NCI-H1436 (cell line): ENCODE results near the gene CAMK2B.

Experiments used
- DNase-seq: peaks from one replicate; lab custom pipeline; 2025; lab: John Stamatoyannopoulos, UW

Gene CAMK2B

GRCh38 chr7:44325201-44325671, at the start of gene CAMK2B:
CAMK2B (minus strand) TSS chr7:44325594; CDS start chr7:44325421, 173 bp downstream.
- no peak for DNase-seq

DNA sequence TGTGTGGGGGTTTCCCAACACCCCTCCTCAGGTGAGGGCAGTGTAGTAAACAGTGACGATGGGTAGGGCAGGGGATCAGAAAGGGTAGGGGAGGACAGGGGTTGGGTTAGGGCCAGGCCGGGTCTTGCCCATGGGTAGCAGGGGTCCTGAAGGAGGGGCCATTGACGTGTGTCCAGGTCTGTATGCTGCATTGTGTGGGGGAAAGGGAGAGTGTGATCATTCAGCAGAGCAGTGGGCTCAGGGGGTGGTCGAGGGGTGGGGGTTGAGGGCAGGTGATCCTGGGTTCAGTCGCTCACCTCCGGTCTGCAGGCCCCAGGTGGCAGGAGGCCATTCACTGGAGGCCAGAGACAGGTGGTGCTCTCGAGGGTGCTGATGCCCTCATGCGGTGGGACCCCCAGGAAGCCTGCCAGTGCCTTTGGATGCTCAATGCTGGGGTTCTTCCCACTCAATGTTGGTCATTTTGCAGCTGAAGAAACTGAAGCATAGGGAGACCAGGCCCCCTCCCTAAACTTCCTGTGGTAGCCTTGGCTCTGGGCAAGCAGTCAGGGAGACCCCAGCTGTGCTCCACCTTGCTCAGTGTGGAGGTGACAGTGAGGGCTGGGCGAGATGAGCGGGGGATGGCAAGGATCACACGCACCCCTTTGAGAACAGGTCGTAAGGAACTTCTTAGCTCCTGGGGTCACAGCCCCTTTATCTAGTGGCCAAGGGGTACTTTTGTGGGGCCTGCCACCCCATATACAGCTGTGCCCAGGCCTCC, 48.8 kb upstream of the CAMK2B start:
- DNase-seq: no peak

DNA sequence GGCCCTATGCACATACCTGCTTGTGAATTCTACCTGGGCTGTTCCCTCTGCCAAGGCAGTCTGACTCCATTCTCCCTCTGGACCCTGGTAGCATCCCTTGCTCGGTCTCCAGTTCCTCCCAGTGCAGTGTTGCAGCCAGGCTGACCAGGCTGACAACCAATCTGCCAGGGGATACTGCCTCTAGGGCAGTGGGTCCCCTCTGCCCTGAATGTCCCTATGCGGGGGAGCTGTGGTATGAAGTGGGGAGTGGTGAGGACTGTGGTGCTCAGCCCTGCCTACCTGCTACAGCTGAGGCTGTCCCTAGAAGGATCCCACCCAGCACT, 48.0 kb upstream of the CAMK2B start:
- no peak for DNase-seq

GRCh38 chr7:44372560-44373417, 47.4 kb upstream of the CAMK2B start:
- DNase-seq: no peak

DNA sequence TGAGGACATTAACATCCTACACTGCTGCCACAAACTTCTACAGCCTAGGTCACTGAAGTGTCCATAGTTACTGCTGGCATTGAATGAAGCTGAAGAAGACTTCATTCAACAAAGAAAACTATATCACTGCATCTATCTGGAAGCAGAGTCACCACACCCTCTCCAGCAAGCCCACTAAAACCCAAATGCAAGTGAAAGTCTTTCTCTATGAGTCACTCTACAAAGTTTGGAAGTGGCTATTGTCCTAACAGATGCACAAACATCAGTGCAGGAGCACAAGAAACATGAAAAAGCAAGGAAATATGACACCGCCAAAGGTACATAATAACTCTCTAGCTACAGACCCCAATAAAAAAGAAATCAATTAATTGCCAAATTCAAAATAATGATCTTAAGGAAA, 43.5 kb upstream of the CAMK2B start:
- no peak for DNase-seq

DNA sequence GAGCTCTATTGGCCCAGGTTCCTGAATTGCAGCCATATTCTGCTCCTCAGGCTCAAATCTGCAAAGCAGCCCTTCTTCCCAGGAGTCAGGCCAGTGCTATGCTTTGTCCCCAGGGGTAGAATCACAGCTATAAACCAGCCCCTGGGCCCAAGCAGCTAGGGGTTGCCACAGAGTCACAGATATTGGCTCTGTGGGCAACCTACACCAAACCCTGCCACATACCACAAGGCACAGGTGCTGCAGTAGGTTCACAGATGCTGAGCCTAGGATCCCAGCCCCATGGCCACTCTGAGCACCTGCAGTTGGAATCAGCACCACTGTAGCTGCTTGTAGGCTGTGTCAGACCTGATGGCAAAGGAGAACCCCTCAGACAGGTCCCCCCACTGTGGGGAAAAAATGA, 43.1 kb upstream of the CAMK2B start:
- no peak for DNase-seq

DNA sequence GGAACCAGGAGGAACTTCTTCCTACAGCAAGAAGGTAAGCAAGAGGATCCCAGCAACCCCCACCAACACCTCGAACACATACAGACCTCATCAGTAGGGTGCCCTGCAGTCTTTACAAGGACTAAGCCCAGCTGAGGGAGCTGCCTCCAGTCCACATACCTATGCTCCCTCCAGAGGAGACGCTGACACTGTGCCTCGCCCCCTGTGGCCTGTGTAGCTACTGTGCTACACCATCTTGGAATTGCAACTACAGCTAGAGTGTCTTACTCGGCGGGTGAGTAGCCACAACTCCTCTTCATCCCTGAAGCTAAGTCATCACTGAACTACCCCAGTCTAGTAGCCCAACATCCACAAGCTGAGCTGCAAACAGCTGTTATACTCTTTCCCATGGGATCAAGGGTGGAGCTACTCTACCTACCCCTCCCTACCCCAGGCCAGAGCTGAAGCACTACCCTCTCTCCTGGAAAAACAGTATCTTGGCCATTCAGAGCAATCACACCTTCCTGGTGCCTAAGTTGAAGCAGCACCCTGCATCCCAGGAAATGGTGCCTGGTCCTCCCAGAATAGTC, 42.2 kb upstream of the CAMK2B start:
- no peak for DNase-seq

DNA sequence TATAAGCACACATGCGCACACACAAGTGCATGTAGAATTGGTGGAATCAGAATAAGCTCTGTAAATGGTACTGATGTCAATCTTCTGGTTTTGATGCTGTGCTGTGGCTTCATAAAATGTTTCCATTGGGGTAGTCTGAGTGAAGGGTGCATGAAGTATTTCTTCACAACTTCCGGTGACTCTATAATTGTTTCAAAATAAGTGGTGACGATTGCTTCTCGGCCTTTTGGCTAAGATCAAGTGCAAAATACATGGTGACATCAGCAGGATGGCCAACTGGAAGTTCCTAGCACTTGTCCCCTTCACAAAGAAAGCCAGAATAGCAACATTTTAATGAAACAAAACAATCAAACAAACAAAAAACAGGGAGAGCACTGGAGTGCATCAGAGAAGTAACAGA, 41.6 kb upstream of the CAMK2B start:
- no peak for DNase-seq

DNA sequence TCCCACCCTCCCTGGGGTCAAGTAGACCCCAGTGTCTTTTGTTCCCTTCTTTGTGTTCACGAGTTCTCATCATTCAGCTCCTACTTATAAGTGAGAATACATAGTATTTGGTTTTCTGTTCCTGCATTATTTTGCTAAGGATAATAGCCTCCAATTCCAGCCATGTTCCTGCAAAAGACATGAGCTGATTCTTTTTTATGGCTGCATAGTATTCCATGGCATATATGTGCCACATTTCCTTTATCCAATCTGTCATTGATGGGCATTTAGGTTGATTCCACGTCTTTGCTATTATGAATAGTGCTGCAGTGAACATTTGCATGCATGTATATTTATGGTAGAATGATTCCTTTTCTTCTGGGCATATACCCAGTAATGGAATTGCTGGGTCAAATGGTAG, 28.3 kb upstream of the CAMK2B start:
- no peak for DNase-seq

GRCh38 chr7:44348851-44349781, 23.7 kb upstream of the CAMK2B start:
- DNase-seq: no peak

DNA sequence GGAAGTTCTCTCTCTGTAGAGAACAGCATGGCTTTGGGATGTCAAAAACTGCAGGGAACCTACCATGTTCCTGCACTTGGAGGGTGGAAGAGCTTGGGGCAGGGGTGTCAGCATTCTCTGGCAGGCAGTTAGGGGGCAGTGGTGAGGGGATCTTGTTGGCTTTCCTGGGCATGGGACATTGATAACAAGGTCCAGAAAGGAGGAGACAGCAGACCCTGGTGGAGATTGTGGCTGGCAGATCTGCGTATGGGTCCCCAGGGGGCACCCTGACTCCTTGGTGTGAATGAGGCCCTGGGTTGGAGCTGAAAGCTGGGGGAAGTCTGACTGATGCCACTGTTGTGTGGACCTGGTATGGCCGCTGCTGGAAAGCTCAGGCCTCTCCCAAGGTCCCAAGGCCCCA, 22.9 kb upstream of the CAMK2B start:
- DNase-seq: no peak

DNA sequence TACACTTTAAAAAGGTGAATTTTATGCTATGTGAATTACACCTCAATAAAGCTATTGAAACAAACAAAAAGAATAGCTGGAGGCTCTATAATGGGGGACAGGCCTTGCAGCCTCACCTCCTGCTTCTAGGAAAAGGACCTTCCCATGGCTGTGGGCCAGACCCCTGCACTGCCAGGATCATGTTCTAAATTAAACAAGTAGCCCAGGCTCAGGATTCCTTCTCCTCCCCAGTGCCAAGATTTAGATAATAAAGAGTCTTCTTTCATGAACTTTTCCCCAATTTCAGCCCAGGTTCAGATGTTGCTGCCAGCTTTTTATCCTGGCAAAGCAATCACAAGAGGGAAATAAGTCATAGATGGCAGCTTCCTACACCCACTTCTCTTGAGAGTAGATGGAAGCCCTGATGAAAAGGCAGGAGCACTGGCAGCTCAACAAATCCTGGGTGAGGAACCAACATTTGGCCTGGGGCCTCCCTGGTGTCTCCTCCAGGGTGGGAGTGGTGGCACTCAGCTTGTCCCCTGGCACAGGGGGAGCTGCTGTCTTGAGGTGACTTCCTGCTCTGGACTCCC, 22.2 kb upstream of the CAMK2B start:
- DNase-seq: no peak

DNA sequence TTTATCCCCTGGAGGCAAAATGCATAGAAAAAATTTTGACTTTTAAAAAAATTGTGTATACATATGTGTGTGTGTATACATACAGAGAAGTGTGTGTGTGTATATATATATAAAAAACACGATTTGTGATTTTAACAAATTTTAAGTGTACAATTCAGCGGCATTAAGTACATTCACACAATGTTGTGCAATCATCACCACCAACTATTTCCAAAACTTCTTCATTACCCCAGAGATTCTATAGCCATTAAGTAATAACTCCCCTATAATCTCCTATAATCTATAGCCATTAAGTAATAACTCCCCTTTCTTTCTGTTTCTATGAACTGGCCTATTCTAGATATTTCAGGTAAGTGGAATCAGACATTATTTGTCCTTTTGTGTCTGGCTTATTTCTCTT, 20.7 kb upstream of the CAMK2B start:
- no peak for DNase-seq

- no peak for DNase-seq
Measured at GRCh38 chr7:44341401-44341800, 16.0 kb upstream of the CAMK2B start.

DNA sequence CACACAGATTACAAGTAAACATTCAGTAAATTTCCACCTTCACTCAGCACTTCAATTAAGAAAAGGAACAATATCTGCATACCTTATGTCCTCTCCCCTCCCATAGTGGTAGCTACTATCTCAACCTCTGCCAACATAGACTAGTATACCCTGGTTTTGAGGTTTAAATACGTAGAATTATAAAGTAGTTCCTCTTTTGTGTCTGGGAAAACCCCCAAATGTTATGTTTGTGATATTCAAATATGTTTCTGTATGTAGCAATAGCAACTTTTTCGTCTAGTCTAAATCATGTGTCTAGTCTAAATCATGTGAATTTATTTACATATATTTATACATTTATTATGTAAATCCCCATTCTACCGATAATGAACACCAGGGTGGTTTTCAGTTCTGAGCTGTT, 13.2 kb upstream of the CAMK2B start:
- DNase-seq: no peak

DNA sequence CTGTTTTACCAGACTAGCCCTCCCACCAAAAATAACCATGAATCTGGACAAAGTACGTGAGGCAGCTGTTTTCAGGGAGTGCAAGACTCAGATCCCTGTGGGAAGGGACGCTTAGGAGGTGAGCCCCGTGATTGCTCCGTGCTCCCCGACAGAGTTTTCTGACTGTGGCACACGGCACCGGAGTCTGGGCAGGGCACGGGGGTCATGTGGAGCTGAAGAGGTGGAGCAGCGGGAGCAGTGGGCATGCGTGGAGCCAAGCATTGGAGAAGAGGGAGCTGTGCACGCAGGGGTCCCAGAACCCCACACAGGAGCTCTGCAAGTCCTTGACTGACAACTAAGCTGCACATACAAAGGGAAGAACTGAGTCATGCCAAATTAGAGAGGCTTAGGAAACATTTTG, 11.1 kb upstream of the CAMK2B start:
- DNase-seq: no peak

- no peak for DNase-seq
Measured at GRCh38 chr7:44335184-44335583, 9.8 kb upstream of the CAMK2B start.

DNA sequence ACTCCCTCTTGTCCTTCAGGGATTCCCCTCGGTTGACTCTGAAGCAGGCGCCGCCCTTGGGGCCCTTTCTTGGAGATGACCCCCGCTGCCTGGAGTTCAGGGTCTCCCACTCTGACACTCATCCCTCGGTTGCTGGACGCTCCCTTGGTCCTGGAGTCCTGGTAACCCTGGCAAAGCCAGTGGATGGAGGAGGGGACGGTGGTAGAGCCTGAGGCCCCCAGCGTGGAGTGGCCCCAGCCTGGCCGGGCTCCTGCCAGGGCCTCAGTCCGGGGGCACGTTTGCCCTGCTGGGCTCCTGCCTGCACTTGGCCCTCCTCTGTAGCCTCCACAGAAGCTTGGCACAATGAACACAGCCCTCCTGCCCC, 9.3 kb upstream of the CAMK2B start:
- no peak for DNase-seq

DNA sequence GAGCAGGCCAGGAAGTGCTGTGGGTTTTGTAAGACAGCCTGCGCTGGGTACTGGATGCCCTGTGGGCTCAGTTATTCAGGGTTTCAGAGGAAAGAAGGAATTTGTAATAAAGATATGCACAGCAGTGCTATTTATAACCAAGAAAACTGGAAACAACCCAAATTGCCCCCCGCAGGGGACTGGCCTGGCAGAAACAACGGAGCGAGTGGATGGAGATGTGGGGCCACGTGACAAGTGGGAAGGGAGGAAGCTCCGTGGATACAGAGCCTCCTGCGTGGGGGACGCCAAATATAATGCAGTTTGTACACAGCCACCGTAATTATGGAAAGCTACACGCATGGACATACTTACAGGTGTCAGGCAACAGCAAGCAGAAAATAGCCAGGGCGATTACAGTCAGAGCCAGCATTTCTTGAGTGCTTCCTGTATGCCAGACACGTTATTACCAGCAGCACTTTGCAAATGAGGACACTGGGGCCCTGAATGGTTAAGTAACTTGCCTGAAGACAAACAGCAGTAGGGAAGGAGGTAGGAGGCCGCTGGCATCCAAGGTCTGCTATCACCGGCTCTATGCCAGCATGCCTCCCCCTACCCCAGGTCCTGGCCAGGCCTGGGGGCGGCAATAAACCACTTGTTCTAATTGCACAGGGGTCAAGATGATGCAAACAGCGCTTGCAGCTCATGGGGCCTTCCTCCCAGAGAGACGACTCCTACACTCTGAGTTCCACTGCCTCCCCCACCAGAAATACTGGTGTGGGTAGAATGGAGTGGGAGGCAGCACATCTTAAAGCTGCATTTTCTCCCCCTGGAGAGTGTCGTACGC, 8.7 kb upstream of the CAMK2B start:
- DNase-seq: no peak

DNA sequence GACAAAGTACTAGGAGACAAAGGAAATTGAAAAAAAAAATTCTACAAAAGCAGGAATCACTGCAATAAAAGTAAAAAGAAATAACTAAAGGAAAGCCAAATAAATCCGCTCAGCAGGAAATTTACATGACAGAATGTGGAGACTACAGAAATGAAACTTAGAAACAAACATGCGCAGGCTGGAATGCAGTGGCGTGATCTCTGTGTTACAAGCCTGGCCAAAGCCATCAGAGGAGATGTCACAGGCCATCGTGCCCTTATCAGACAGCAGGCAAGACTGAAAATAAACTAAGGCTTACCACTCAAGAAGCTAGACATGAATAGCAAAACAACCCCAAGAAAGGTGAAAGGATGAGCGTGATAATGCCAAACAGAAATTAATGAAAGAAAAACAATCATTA, 6.3 kb upstream of the CAMK2B start:
- DNase-seq: no peak

- DNase-seq: no peak
Measured at GRCh38 chr7:44330331-44330730, 4.9 kb upstream of the CAMK2B start.
